Activated CD4-positive, alpha-beta T cell treated with anti-CD3 and anti-CD28 coated beads, Interleukin-2, amount 50 U/mL, for 4 hours (primary cell): ENCODE results near the gene CDH23.

Experiments used
- DNase-seq, 2 experiments: peaks; one replicate each; pipeline ENCODE4 v3.0.0-alpha.2; 2020

Gene CDH23

GRCh38 chr10:71739358-71739900 is 342.7 kb downstream of the CDH23 start:
- DNase-seq, result no peak

- DNase-seq, result no peak
Observed at GRCh38 chr10:71740069-71740653, 343.4 kb downstream of the CDH23 start.

DNA sequence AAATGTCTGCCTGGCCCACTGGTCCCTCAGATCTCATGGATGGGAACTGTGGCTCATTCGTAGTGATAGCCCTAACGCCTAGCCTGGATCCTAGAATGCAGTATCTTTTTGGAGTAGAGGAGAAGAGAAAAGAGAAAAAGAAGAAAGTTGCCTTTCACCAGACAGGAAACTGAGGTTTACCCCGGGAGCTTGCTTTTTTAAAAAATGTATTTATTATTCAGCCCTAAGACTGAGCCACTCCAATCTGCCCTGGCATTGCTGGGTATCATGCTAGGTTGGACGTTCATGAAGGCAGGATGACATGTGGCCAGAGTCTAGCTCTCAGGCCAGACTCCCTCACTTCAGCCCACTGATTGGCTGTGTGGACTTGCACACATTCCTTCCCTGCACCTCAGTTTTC is 344.3 kb downstream of the CDH23 start:
- no peak for DNase-seq

DNA sequence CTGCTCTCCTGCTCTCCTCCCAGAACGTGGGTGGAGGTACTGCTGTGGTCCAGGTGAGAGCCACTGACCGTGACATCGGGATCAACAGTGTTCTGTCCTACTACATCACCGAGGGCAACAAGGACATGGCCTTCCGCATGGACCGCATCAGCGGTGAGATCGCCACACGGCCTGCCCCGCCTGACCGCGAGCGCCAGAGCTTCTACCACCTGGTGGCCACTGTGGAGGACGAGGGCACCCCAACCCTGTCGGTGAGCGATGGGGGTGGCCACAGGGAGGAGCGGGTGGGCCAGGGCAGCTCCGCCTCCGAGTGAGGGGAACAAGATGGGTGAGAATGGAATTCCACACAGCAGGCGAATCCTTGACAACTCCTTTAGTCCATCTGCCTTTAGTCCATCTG is 345.0 kb downstream of the CDH23 start:
- no peak for DNase-seq

GRCh38 chr10:71742301-71743088 is 345.8 kb downstream of the CDH23 start:
- no peak for DNase-seq

GRCh38 chr10:71743089-71743838 is 346.5 kb downstream of the CDH23 start:
- DNase-seq, result no peak

GRCh38 chr10:71743866-71744265 is 347.1 kb downstream of the CDH23 start:
- DNase-seq, result no peak

DNA sequence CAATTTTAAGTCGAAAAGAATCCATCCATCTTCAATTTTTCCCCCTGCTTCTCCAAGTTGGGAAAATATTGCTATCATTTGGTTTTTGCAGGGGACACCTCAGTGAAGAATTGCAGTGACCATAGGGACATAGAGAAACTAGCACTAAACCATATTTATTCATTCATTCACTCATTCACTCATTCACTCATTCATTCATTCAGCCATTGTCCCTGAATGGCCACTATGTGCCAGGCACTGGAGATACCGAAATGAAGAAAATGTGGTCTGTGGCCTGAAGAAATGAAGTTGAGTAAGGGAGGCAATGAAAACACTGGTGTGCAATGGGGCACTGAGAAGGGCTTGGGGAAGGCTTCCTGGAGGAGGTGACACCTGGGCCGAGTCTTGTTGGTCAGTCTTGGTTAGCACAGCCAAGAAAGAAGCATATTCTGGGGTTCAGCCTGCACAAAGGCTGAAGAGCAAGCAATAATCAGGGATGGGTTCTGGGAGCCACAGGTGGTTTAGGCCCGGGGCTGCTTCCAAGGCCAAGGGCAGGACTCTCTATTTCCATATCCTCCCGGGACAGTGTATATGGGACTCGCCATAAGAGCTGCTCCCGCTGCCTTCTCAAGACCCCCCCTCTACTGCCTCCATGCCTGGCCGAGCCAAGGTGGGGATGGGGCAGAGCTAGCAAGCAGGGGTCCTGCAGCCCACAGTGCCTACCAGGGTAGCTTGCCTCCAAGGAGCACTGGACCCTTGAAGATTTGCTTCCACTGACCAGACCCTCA is 348.4 kb downstream of the CDH23 start:
- no peak for DNase-seq

GRCh38 chr10:71745664-71746250 is 349.0 kb downstream of the CDH23 start:
- DNase-seq, result no peak

GRCh38 chr10:71746344-71747037 is 349.8 kb downstream of the CDH23 start:
- no peak for DNase-seq

DNA sequence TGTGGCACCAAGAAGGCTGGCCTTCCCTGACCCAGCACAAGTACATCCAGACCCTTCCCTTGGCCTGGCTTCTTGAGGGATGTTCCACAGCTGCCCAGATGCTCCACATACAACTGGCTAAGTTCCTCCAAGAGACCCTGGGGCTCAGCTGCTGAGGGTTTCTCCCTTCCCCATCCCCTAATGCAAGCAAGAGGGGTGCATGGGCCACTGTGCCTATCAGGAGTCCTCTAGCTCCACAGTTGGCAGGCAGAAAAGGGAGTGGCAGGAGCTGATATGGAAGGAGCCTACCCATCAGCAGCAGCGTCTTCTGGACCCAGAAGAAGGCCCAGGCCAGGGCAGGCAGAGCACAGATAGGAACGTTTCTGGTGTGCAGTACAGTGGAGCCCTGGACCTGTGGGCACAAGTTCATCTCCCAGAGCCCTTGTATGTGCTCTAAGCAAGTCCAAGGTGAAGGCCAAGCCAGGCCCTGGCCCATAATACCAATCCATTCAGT is 350.4 kb downstream of the CDH23 start:
- no peak for DNase-seq

- no peak for DNase-seq
Observed at GRCh38 chr10:71747551-71748523, 351.1 kb downstream of the CDH23 start.

DNA sequence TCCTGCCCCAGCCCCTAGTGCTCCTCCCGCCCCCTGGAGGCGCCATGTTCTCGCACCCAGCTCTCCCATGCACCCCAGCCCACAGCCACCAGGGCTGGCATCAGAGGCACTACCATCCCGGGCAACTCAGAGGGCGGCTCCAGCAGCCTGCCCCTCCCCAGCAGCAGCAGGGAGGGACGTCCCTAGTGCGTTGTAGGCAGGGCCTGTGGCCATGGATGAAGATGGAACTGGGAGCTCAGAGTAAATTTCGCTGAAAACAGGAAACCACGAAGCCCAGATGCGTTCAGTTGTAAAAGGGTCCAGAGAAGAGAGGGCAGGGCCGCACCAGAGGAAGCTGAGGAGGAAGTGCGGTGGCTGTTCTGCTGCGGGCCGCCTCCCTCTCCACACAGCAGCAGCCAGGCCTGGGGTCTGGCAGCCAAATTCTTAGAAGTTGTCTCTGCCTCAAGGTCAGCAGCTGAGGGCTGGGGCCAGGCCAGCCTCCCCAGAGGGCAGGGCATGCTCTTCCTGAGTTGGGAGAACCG is 352.0 kb downstream of the CDH23 start:
- DNase-seq, result peak; percentile 57 to 60

- DNase-seq, result no peak
Observed at GRCh38 chr10:71749396-71749795, 352.7 kb downstream of the CDH23 start.

GRCh38 chr10:71750124-71750841 is 353.6 kb downstream of the CDH23 start:
- no peak for DNase-seq

GRCh38 chr10:71750986-71751385 is 354.3 kb downstream of the CDH23 start:
- DNase-seq, result no peak

- DNase-seq, result no peak
Observed at GRCh38 chr10:71751515-71752224, 354.9 kb downstream of the CDH23 start.

- DNase-seq, result no peak
Observed at GRCh38 chr10:71752391-71753090, 355.8 kb downstream of the CDH23 start.
